K562 (cell line): ENCODE measurements around the gene RNF126. TPM values are rescaled to one million over a fixed set of nuclear protein-coding genes. Genes with fewer than 3 reads are reported as not detected.

Experiments used
- BDP1 ChIP-seq: IDR thresholded peaks from 3 replicates; pipeline ENCODE4 v1.6.1; 2011; ENCODE audit not compliant: insufficient read length, insufficient read depth
- CREM ChIP-seq: IDR thresholded peaks from 2 replicates; pipeline ENCODE4 v1.6.1; 2014; ENCODE audit warnings: antibody characterized with exemption, low read depth
- DNMT1 ChIP-seq: fragments of 450-650 bp; IDR thresholded peaks from 2 replicates; pipeline ENCODE4 v1.6.1; 2016; ENCODE audit warnings: antibody characterized with exemption, mild to moderate bottlenecking
- ELF2 ChIP-seq: fragments of 250-450 bp; sonication (Bioruptor Pico); IDR thresholded peaks from 2 replicates; pipeline ENCODE4 v1.5.0; 2021; ENCODE audit warnings: mild to moderate bottlenecking
- NCOA6 ChIP-seq: fragments of 450-650 bp; IDR thresholded peaks from 2 replicates; pipeline ENCODE4 v1.6.1; 2017; ENCODE audit warnings: mild to moderate bottlenecking
- NFE2 ChIP-seq: IDR thresholded peaks from 2 replicates; pipeline ENCODE4 v1.6.1; 2014; ENCODE audit warnings: antibody characterized with exemption, low read depth
- PATZ1 ChIP-seq: fragments of 250-450 bp; sonication (Bioruptor Pico); IDR thresholded peaks from 2 replicates; pipeline ENCODE4 v1.5.0; 2020; ENCODE audit warnings: mild to moderate bottlenecking, borderline replicate concordance
- PKNOX1 ChIP-seq: fragments of 450-650 bp; IDR thresholded peaks from 2 replicates; pipeline ENCODE4 v1.6.1; 2016
- TBP ChIP-seq: optimal IDR thresholded peaks from 2 replicates; pipeline ENCODE3; 2011; ENCODE audit warnings: low read depth, low read length, improper control_type of control experiment
- polyA plus RNA-seq, 8 experiments: library from polyadenylated mRNA; depleted of rRNA in 4 of 8; stranded (reverse) in 5 of 8; unstranded in 3 of 8; fragments of >200 nt; fragmentation: Nextera tagmentation in 2 of 8; fragmentation: Illumina TruSeq in 1 of 8; extraction: Ambion mirVana in 2 of 8; extraction: Trizol in 1 of 8; gene quantifications; 2 replicates each; pipeline versions ENCODE4 v1.2.1 to v1.2.3, GENCODE V29; 2011 to 2014; ENCODE audit warnings: inconsistent platforms in 1 of 8, missing spikeins in 1 of 8
- total RNA-seq, 7 experiments: library from RNA; depleted of rRNA in 6 of 7; stranded (reverse); fragments of >200 nt in 6 of 7; fragmentation: Illumina TruSeq in 2 of 7; extraction: Trizol in 2 of 7; gene quantifications; 2 replicates each; pipeline versions ENCODE4 v1.2.1 to v1.2.3, GENCODE V29; 2011 to 2021; ENCODE audit warnings: low replicate concordance in 1 of 7
- TF ChIP-seq, protein P1 (sequence below): fragments of 200-600 bp; sonication (generic); IDR thresholded peaks from one replicate; pipeline ENCODE4 v1.6.1; 2012; ENCODE audit warnings: mild to moderate bottlenecking, low read depth, low read length, inconsistent platforms
- TF ChIP-seq, protein P2 (sequence below), 3 experiments: IDR thresholded peaks in 2 of 3; conservative IDR thresholded peaks in 1 of 3; 2 replicates each; pipeline ENCODE4 v1.5.1; 2011 to 2012; ENCODE audit warnings: low read length in 3 of 3, mild to moderate bottlenecking in 3 of 3, control low read depth in 2 of 3, improper control_type of control experiment in 1 of 3, inconsistent platforms in 1 of 3, low read depth in 1 of 3, mixed read lengths in 1 of 3, moderate library complexity in 1 of 3; ENCODE audit not compliant: insufficient read depth in 2 of 3

The RNF126 gene
- total and polyA plus RNA-seq, 9 of the 15 experiments (the other 6 are each of a cell fraction or from before 2014, with no cell fraction given) = 0.27 to 101 (median 12.3) TPM

DNA sequence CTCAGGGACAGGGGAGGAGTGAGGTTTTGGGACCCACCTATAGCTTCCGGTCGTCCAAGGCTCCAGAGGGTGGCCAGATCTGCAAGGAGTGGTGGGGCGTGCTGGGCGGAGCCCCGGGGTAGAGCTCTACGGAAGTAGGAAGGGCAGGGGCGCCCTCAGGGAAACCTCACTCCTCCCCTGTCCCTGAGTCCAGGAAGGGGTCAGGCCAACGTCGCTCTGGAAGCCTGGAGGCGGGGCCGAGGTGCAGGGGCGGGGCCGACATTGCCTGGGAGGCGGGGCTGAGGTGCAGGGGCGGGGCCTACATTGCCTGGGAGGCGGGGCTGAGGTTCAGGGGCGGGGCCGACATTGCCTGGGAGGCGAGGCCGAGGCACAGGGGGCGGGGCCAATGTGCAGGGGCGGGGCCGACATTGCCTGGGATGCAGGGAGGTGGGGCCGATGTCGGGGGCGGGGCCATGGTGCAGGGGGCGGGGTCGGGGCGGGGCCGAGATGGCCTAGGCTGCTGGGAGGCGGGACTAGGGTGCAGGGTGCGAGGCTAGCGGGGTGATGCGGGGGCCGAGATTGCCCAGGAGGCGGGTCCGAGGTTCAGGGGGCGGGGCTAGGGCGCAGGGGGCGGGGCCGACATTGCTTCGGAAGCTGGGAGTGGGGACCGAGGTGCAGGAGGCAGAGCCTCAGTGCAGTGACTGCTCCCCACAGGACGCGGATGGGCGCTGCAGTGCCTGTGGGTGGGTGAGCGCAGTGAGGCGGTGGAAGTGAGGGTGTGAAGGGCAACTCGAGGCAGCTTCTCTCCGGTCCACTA, 40.8 kb upstream of the RNF126 start (continued):
- TF ChIP-seq, protein P1, sequence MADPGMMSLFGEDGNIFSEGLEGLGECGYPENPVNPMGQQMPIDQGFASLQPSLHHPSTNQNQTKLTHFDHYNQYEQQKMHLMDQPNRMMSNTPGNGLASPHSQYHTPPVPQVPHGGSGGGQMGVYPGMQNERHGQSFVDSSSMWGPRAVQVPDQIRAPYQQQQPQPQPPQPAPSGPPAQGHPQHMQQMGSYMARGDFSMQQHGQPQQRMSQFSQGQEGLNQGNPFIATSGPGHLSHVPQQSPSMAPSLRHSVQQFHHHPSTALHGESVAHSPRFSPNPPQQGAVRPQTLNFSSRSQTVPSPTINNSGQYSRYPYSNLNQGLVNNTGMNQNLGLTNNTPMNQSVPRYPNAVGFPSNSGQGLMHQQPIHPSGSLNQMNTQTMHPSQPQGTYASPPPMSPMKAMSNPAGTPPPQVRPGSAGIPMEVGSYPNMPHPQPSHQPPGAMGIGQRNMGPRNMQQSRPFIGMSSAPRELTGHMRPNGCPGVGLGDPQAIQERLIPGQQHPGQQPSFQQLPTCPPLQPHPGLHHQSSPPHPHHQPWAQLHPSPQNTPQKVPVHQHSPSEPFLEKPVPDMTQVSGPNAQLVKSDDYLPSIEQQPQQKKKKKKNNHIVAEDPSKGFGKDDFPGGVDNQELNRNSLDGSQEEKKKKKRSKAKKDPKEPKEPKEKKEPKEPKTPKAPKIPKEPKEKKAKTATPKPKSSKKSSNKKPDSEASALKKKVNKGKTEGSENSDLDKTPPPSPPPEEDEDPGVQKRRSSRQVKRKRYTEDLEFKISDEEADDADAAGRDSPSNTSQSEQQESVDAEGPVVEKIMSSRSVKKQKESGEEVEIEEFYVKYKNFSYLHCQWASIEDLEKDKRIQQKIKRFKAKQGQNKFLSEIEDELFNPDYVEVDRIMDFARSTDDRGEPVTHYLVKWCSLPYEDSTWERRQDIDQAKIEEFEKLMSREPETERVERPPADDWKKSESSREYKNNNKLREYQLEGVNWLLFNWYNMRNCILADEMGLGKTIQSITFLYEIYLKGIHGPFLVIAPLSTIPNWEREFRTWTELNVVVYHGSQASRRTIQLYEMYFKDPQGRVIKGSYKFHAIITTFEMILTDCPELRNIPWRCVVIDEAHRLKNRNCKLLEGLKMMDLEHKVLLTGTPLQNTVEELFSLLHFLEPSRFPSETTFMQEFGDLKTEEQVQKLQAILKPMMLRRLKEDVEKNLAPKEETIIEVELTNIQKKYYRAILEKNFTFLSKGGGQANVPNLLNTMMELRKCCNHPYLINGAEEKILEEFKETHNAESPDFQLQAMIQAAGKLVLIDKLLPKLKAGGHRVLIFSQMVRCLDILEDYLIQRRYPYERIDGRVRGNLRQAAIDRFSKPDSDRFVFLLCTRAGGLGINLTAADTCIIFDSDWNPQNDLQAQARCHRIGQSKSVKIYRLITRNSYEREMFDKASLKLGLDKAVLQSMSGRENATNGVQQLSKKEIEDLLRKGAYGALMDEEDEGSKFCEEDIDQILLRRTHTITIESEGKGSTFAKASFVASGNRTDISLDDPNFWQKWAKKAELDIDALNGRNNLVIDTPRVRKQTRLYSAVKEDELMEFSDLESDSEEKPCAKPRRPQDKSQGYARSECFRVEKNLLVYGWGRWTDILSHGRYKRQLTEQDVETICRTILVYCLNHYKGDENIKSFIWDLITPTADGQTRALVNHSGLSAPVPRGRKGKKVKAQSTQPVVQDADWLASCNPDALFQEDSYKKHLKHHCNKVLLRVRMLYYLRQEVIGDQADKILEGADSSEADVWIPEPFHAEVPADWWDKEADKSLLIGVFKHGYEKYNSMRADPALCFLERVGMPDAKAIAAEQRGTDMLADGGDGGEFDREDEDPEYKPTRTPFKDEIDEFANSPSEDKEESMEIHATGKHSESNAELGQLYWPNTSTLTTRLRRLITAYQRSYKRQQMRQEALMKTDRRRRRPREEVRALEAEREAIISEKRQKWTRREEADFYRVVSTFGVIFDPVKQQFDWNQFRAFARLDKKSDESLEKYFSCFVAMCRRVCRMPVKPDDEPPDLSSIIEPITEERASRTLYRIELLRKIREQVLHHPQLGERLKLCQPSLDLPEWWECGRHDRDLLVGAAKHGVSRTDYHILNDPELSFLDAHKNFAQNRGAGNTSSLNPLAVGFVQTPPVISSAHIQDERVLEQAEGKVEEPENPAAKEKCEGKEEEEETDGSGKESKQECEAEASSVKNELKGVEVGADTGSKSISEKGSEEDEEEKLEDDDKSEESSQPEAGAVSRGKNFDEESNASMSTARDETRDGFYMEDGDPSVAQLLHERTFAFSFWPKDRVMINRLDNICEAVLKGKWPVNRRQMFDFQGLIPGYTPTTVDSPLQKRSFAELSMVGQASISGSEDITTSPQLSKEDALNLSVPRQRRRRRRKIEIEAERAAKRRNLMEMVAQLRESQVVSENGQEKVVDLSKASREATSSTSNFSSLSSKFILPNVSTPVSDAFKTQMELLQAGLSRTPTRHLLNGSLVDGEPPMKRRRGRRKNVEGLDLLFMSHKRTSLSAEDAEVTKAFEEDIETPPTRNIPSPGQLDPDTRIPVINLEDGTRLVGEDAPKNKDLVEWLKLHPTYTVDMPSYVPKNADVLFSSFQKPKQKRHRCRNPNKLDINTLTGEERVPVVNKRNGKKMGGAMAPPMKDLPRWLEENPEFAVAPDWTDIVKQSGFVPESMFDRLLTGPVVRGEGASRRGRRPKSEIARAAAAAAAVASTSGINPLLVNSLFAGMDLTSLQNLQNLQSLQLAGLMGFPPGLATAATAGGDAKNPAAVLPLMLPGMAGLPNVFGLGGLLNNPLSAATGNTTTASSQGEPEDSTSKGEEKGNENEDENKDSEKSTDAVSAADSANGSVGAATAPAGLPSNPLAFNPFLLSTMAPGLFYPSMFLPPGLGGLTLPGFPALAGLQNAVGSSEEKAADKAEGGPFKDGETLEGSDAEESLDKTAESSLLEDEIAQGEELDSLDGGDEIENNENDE = no peak
- TF ChIP-seq NCOA6 (no peak), NFE2 (no peak), CREM (no peak; the same call in 1 of the 2 replicates), TBP (peak; percentile 85), ELF2 (CRISPR knock-in tag) (0 out of 2 replicates have a peak, but pooled peaks have one; percentile 38), PKNOX1 (peak; percentile 70), DNMT1 (no peak), BDP1 (no peak), PATZ1 (no peak)
- TF ChIP-seq, protein P2, sequence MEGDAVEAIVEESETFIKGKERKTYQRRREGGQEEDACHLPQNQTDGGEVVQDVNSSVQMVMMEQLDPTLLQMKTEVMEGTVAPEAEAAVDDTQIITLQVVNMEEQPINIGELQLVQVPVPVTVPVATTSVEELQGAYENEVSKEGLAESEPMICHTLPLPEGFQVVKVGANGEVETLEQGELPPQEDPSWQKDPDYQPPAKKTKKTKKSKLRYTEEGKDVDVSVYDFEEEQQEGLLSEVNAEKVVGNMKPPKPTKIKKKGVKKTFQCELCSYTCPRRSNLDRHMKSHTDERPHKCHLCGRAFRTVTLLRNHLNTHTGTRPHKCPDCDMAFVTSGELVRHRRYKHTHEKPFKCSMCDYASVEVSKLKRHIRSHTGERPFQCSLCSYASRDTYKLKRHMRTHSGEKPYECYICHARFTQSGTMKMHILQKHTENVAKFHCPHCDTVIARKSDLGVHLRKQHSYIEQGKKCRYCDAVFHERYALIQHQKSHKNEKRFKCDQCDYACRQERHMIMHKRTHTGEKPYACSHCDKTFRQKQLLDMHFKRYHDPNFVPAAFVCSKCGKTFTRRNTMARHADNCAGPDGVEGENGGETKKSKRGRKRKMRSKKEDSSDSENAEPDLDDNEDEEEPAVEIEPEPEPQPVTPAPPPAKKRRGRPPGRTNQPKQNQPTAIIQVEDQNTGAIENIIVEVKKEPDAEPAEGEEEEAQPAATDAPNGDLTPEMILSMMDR (IDR thresholded peaks at IDR 0.05 in 2 of 3, conservative IDR thresholded peaks at IDR 0.05 in 1 of 3; ENCODE audit: insufficient read depth in 2 of 3, low read depth in 1 of 3, low read length in 3 of 3) = peak in 2 of 3 experiments; percentile 32 to 45; a peak in 3 of 6 replicates
